Measurements from ENCODE around the gene RIPK1. TPM values are rescaled to one million over a fixed set of nuclear protein-coding genes. Genes with fewer than 3 reads are reported as not detected.

Gene RIPK1
- polyA plus RNA-seq, 10 donors, result 10.4 to 16.4 (median 12.4) TPM

GRCh38 chr6:3162565-3163247 is 94.4 kb downstream of the RIPK1 start:
- peak; percentile 61 to 92 (median 80) for DNase-seq

GRCh38 chr6:3163248-3163594 is 94.9 kb downstream of the RIPK1 start:
- peak in 2 of 3 donors; percentile 27 to 34 for DNase-seq

- no peak for DNase-seq
Observed at GRCh38 chr6:3164388-3164787, 96.1 kb downstream of the RIPK1 start.

Other genes starting within 250 kb of the RIPK1 start
- 10 to 100 TPM; 14.5 to 20.3 (median 16.0) TPM for gene SERPINB1, start 226.6 kb upstream of the RIPK1 start, polyA plus RNA-seq (ENCODE audit: insufficient read length in 10 of 10)
- gene SERPINB9, start 165.2 kb upstream of the RIPK1 start, polyA plus RNA-seq (ENCODE audit: insufficient read length in 10 of 10), result 1 to 10 TPM; 2.3 to 4.1 (median 3.1) TPM
- 10 to 100 TPM; 71.4 to 98.7 (median 74.5) TPM for gene SERPINB6, start 96.9 kb upstream of the RIPK1 start, polyA plus RNA-seq (ENCODE audit: insufficient read length in 10 of 10)
- gene NQO2, start 68.6 kb upstream of the RIPK1 start, polyA plus RNA-seq (ENCODE audit: insufficient read length in 10 of 10), result 10 to 100 TPM; 14.2 to 24.2 (median 16.4) TPM
- gene BPHL, start 50.2 kb downstream of the RIPK1 start, polyA plus RNA-seq (ENCODE audit: insufficient read length in 10 of 10), result 10 to 100 TPM; 27.2 to 42.9 (median 35.1) TPM
- gene TUBB2A, start 89.0 kb downstream of the RIPK1 start, polyA plus RNA-seq (ENCODE audit: insufficient read length in 10 of 10), result 100 to 1,000 TPM in 1 of 10 donors, 10 to 100 TPM in 9; 63.0 to 105 (median 69.5) TPM
- 10 to 100 TPM; 44.3 to 81.0 (median 60.3) TPM for gene TUBB2B, start 159.2 kb downstream of the RIPK1 start, polyA plus RNA-seq (ENCODE audit: insufficient read length in 10 of 10)
- 10 to 100 TPM in 9 of 10 donors, 1 to 10 TPM in 1; 7.9 to 14.9 (median 12.2) TPM for gene PSMG4, start 190.5 kb downstream of the RIPK1 start, polyA plus RNA-seq (ENCODE audit: insufficient read length in 10 of 10)

Data from muscle of back (tissue), 11 donors.